B cell (primary cell): ENCODE measurements around the gene SMARCD1.

Experiments
- EZH2 ChIP-seq: IDR thresholded peaks from 2 replicates; pipeline ENCODE4 v1.6.1; 2012; ENCODE audit warnings: borderline replicate concordance, low read depth, mild to moderate bottlenecking, moderate library complexity, low read length; ENCODE audit not compliant: insufficient read depth, poor library complexity, severe bottlenecking
- TF ChIP-seq, protein P1 (sequence below): fragments of 200-600 bp; IDR thresholded peaks from one replicate; pipeline ENCODE4 v1.8.0; 2022; ENCODE audit warnings: antibody characterized with exemption, mild to moderate bottlenecking

DNA sequence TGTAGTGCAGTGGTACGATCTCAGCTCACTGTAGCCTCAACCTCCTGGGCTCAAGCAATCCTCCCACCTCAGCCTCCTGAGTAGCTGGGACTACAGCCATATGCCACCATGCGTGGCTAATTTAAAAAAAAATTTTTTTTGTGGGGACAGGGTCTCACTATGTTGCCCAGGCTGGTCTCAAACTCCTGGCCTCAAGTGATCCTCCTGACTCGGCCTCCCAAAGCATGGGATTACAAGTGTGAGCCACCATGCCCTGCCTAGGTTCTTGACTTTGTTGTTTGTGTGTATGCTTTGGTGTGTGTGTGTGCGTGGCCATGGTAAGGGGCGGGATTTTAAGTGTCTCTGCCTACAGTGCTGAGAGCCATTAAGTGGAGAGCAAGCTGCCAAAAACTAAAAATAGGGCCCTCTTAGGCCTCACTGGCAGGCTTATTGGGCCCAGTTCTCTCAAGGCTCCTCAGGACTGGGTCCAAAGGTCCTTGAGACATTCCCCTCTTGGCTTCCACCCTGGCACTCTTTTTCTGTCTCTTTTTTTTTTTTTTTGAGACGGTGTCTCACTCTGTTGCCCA is 32.0 kb downstream of the SMARCD1 start:
- TF ChIP-seq, protein P1, sequence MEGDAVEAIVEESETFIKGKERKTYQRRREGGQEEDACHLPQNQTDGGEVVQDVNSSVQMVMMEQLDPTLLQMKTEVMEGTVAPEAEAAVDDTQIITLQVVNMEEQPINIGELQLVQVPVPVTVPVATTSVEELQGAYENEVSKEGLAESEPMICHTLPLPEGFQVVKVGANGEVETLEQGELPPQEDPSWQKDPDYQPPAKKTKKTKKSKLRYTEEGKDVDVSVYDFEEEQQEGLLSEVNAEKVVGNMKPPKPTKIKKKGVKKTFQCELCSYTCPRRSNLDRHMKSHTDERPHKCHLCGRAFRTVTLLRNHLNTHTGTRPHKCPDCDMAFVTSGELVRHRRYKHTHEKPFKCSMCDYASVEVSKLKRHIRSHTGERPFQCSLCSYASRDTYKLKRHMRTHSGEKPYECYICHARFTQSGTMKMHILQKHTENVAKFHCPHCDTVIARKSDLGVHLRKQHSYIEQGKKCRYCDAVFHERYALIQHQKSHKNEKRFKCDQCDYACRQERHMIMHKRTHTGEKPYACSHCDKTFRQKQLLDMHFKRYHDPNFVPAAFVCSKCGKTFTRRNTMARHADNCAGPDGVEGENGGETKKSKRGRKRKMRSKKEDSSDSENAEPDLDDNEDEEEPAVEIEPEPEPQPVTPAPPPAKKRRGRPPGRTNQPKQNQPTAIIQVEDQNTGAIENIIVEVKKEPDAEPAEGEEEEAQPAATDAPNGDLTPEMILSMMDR: no peak
- no peak for TF ChIP-seq EZH2
